Suprapubic skin (tissue), 4 donors: Measurements from ENCODE around the gene TRIM65.
A peak's percentile ranks its signal among the peaks of the same experiment; 100 is the strongest.

Experiments
- CTCF ChIP-seq, 2 donors: fragments of 200-600 bp in 1 of 2; fragments of 450-650 bp in 1 of 2; sonication (generic) in 1 of 2; IDR thresholded peaks; one replicate each; pipeline ENCODE4 v1.5.1; 2016 to 2019; ENCODE audit warnings: antibody characterized with exemption in 2 of 2, mild to moderate bottlenecking in 1 of 2, moderate library complexity in 1 of 2
- POLR2A ChIP-seq, 2 donors: fragments of 450-650 bp; IDR thresholded peaks; one replicate each; pipeline ENCODE4 v1.6.1; 2017; ENCODE audit warnings: antibody characterized with exemption in 2 of 2, mild to moderate bottlenecking in 2 of 2, moderate library complexity in 2 of 2
- POLR2AphosphoS5 ChIP-seq, 3 donors: sonication (generic); formaldehyde crosslinking; IDR thresholded peaks; one replicate each; pipeline ENCODE4 v1.6.1; 2017; ENCODE audit warnings: antibody characterized with exemption in 3 of 3

DNA sequence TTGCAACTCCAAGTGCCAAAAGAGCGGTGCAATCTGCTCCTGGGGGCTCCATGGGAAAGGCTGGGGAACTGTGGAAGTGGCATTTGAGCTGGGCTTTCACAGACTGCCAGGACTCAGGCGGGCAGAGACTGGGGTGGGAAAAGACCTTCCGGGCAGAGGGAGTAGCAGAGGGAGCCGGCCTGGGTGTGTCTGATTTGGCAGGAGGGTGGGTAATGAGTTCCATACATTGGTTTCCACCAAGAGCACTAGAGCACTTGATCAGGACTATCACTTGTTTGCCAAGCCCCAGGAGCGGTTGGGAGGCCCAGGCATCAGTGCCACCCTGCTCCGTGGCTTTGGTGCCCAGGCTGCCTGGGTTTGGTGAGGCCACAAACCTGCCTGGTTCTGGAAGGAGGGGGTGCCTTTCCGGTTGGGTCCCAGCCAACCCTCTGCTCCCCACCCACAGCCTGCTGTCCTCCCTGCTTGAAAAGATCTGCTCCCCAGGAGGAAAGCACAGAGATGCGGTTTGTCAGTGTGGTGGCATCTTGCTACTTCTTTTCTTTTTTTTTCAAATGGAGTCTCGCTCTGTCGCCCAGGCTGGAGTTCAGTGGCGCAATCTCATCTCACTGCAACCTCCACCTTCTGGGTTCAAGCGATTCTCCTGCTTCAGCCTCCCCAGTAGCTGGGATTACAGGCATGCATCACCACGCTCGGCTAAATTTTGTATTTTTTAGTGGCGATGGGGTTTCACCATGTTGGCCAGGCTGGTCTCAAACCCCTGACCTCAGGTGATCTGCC, 14.9 kb downstream of the TRIM65 start:
- no peak for TF ChIP-seq POLR2AphosphoS5 (IDR thresholded peaks at IDR 0.05)
- TF ChIP-seq CTCF (IDR thresholded peaks at IDR 0.05) = no peak
- TF ChIP-seq POLR2A (IDR thresholded peaks at IDR 0.05) = peak in 1 of 2 donors; percentile 9
